Muscle of arm (tissue), 14 donors: ENCODE measurements around the gene AGFG2. TPM values are rescaled to one million over a fixed set of nuclear protein-coding genes. Genes with fewer than 3 reads are reported as not detected.
A peak's percentile ranks its signal among the peaks of the same experiment; 100 is the strongest.
"Not testable (repeated sequence)": the region's sequence is repeated elsewhere in the genome, so short reads cannot be mapped to it uniquely, and the experiment has no call there.

ENCODE experiments used
- DNase-seq: peaks from one replicate; pipeline ENCODE4 v3.0.0-alpha.2; 2013
- long read RNA-seq, 11 donors: transcript quantifications; one replicate each; lab custom pipeline, GENCODE V29; 2026
- polyA plus RNA-seq, 12 donors: library from polyadenylated mRNA; unstranded; fragments of 120-200 nt; gene quantifications; one replicate each; pipeline ENCODE4 v1.2.1, GENCODE V29; 2013; ENCODE audit not compliant: insufficient read length in 12 of 12

AGFG2 gene, protein sequence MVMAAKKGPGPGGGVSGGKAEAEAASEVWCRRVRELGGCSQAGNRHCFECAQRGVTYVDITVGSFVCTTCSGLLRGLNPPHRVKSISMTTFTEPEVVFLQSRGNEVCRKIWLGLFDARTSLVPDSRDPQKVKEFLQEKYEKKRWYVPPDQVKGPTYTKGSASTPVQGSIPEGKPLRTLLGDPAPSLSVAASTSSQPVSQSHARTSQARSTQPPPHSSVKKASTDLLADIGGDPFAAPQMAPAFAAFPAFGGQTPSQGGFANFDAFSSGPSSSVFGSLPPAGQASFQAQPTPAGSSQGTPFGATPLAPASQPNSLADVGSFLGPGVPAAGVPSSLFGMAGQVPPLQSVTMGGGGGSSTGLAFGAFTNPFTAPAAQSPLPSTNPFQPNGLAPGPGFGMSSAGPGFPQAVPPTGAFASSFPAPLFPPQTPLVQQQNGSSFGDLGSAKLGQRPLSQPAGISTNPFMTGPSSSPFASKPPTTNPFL
- 10 to 100 TPM in 6 of 12 donors, 1 to 10 TPM in 5, not detected in 1; 7.8 to 16.8 (median 10.1) TPM for polyA plus RNA-seq
- long read RNA-seq, donor 1, partial matches to known transcripts: 13 of 13 reads
- long read RNA-seq, donor 1, other reads (novel, unspliced or antisense): 0 of 13 reads
- long read RNA-seq, donor 2: 0 reads
- long read RNA-seq, donor 3, partial matches to known transcripts: 0 of 1 reads
- long read RNA-seq, donor 3, other reads (novel, unspliced or antisense): 0 of 1 reads
- long read RNA-seq, donor 4: 0 reads
- long read RNA-seq, donor 5: 0 reads
- long read RNA-seq, donor 6: 0 reads
- long read RNA-seq, donor 7, full-length matches to known transcripts: 1 of 1 reads
- long read RNA-seq, donor 7, partial matches to known transcripts: 0 of 1 reads
- long read RNA-seq, donor 7, other reads (novel, unspliced or antisense): 0 of 1 reads
- long read RNA-seq, donor 8: 0 reads
- long read RNA-seq, donor 9, full-length matches to known transcripts: 1 of 1 reads
- long read RNA-seq, donor 9, partial matches to known transcripts: 0 of 1 reads
- long read RNA-seq, donor 9, other reads (novel, unspliced or antisense): 0 of 1 reads
- long read RNA-seq, donor 10: 0 reads
- long read RNA-seq, donor 11: 0 reads

DNA sequence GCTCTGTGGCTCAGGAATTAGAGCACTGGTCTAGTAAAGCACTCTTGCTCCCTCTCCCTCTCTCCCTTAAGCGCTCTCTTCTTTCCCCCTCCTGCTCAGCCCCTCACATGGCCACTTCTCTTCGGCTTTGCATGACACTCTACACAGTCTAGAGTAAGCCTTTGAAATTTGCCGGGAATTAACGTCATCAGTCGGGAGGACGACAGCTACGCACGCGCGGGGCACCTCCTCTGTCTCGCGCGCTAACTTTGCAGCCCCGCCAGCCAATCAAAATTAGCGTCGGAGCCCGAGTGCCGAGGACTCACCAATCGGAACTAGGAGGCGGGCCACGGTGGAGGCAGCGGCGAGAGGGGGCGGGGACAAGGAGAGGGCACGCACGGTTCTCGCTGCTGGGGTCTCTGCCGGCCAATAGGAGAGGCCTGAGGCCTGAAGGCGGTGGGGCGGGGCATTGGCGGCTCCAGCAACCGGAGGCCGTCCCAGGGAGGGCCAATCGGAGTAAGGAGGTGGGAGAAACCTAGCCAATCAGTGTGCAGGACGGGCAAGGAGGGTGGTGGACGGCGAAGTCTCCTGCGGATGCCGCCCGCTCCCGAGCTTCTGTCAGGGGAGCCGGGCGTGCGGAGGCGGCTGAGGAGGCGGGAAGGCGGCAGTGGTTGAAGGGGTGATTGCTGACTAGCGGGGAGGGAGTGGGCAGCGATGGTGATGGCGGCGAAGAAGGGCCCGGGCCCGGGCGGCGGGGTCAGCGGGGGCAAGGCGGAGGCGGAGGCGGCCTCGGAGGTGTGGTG is at the start of gene AGFG2:
Gene AGFG2, plus strand, starts transcription at position 550 of the 782 bp plus-strand sequence. Its CDS starts 144 bp downstream, at position 694.
- DNase-seq: peak; percentile 100

DNA sequence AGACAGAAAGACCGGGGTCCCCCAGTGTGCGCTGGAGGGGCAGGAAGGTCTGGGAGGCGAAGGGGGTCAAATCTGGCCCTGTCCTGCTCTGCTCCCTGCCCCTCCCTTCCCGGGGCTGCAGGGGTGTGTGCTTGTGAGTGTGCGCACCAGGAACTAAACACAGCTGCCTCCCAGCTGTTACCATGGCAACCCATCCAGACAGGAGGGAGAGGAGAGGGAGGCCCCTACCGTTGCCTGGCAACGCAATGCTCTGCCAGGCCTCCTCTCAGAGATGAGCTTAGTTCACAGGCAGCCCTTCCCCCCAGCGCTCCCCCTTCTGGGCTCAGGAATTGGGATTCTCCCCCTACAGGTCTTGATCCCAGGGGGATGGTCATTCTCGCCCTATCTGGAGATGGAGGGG is 49.2 kb upstream of the AGFG2 start:
- peak; percentile 91 for DNase-seq

DNA sequence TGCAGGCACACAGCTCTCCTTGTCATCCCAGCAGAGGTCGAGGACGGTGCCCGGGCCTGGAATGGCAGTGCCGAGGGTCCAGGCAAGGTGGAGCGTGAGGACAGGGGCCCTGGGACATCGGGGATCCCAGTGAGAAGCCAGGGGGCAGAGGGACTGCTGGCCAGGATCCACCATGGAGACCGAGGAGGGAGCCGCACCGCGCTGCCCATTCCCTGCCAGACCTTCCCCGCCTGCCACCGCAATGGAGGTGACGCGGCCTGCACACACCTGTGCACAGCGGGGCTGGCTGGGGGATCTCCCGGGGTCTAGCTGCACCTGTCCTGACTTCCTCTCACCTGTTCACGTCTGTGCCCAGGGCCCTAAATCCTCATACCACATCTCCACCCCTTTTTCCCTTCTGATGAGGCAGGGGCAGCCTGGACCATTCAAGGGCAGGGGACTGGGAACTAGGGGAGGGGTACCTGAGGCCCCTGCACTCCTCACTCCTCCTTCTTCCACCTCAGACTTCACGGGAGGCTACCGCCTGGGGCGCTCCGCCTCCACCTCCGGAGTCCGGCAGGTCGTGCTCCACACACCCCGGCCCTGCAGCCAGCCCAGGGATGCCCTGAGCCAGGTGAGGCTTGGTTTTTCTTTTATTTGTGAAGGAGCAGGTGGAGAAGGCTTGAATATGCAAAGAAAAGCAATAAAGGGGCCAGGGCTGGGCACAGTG is 48.4 kb upstream of the AGFG2 start:
- no peak for DNase-seq

DNA sequence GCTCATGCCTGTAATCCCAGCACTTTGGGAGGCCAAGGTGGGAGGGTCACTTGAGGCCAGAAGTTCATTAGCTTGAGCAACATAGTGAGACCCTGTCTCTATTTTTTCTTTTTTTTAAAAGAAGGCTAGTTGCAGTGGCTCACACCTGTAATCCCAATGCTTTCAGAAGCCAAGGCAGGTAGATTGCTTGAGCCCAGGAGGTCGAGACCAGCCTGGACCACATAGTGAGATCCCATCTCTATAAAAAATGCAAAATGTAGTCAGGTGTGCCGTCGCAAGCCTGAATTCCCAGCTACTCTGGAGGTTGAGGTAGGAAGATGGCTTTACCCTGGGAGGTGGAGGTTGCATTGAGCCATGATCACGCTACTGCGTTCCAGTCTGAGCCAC is 47.8 kb upstream of the AGFG2 start:
- DNase-seq: no peak

DNA sequence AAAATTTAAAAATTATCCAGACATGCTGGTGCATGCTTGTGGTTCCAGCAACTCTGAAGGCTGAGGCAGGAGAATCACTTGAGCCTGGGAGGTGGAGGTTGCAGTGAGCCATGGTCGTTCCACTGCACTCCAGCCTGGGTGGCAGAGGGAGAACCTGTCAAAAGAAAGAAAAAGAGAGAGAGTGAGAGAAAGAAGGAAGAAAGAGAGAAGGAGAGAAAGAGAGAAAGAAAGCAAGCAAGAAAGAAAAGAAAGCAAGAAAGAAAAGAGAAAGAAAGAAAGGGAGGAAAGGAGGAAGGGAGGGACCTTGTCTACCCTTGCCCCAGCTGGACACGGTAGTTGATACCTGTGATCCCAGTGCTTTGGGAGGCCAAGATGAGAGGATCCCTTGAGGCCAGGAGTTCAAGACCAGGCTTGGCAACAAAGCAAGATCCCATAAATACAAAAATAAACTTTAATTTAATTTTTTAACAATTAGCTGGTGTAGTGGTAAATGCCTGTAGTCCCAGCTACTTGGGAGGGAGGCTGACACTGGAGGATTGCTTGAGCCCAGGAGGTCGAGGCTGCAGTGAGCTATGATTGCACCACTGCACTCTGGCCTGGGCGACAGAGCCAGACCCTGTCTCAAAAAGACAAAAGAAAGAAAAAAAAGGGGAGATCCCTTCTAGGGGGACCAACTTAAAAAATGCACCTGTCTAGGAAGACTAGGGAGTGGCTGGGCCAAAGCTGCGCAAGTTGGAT is 46.1 kb upstream of the AGFG2 start:
- DNase-seq: no peak

- no peak for DNase-seq
Measured at GRCh38 chr7:100493476-100494264, 45.3 kb upstream of the AGFG2 start.

DNA sequence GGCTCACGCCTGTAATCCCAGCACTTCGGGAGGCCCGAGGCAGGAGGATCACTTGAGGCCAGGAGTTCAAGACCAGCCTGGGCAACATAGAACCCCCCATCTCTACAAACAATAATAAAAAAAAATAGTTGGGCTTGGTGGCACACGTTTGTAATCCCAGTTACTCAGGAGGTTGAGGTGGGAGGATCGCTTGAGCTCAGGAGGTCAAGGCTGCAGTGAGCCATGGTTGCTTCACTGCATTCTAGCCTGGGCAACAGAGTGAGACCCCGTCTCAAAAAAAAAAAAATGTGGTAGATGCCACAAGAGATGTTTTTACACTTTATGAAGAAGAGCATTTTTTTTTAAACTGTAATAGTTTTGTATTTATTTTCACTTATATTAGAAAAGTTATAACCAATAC is 42.5 kb upstream of the AGFG2 start:
- DNase-seq: no peak

DNA sequence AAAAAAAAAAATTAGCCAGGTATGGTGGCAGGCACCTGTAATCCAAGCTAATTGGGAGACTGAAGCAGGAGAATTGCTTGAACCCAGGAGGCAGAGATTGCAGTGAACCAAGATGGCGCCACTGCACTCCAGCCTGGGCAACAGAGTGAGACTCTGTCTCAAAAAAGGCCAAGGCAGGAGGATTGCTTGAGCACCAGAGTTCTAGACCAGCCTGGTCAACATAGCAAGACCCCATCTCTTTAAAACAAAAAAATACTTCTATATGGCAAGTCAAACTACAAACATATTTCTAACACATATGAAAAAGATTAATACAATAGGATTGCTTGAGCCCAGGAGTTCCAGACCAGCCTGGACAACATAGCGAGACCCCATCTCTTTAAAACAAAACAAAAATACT is 38.3 kb upstream of the AGFG2 start:
- DNase-seq: not testable (repeated sequence)

DNA sequence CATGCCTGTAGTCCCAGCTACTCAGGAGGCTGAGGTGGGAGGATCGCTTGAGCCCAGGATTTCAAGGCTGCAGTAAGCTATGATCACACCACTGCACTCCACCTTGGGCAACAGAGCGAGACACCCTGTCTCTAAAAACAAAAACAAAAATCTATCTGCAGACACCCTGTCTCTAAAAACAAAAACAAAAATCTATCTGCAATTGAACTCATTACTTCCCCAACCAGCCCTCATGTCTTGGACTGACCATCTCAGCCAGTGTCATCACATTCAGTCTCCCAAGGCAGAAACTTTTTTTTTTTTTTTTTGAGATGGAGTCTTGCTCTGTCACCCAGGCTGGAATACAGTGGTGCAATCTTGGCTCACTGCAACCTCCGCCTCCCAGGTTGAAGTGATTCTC is 35.0 kb upstream of the AGFG2 start:
- DNase-seq: not testable (repeated sequence)

- DNase-seq: no peak
Measured at GRCh38 chr7:100504887-100505611, 34.0 kb upstream of the AGFG2 start.

DNA sequence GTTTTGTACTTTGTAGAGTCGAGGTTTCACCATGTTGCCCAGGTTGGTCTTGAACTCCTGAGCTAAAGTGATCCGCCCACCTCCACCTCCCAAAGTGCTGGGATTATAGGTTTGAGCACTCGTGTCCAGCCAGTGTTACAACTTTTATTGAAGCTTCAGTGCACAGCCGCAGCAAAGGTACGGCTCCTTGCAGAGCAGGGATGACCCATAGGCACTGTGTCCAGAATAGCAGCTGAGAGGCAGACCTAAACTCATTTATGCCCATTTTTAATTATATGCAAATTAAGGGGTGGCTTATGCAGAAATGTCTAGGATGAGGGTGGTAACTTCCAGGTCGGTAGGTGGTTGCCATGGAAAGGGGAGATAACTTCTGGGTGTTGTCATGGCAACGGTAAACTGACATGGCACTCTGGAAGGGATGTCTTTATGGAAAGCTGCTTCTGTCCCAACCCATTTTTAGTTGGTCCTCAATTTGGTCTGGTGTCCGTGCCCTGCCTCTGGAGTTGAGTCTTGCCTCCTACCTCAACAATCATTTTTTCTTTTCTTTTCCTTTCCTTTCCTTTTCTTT is 32.6 kb upstream of the AGFG2 start:
- no peak for DNase-seq

GRCh38 chr7:100509231-100509630 is 29.8 kb upstream of the AGFG2 start:
- DNase-seq: no peak

GRCh38 chr7:100510437-100511239 is 28.4 kb upstream of the AGFG2 start:
- DNase-seq: no peak

DNA sequence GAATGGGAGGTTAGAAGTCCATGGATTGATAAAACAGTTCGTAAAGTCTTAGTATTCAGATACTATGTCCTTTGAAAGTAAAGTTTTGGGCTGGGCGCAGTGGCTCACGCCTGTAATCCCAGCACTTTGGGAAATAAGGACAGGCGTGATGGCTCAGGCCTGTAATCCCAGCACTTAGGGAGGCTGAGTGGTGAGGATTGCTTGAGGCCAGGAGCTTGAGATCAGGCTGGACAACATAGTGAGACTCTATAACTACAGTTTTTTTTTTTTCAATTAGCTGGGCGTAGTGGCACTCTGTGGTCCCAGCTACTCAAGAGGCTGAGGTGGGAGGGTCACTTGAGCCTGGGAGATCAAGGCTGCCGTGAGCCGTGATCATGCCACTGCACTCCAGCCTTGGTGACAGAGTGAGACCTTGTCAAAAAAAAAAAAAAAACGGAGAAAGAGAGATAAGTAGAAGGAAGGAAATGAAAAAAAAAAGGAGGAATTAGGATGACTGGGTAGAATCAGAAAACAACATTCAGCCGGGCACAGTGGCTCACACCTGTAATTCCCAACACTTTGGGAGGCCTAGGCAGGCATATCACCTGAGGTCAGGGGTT is 25.7 kb upstream of the AGFG2 start:
- DNase-seq: no peak

GRCh38 chr7:100515072-100515532 is 23.9 kb upstream of the AGFG2 start:
- peak; percentile 45 for DNase-seq

DNA sequence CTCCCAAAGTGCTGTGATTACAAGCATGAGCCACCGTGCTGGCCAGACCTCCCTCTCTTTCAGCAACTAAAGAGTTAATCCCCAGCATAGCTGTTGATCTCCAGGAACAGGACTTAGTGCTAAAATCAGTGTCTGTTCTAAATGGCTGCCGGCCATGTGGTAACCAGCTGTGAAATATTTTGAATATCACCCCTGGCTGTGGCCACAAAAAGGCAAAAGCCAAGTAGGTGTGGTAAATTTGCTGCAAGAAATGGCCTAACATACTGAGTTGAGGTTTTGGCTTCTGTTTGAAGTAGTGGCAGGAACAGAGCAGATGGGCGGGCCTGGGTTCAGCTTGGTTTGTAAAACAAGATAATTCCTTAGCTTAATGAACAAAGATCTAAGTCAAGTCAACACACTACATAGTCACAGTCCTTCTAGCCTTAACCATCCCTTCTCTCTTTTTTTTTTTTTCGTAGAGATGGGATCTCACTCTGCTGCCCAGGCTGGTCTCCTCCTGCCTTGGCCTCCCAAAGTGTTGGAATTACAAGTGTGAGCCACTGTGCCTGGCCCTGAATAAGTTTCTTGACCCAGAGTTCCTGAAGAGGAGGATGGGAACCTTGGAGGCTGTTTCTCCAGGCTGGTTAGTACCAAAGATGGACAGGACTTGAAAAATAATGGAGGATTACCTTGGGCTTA is 22.7 kb upstream of the AGFG2 start:
- peak; percentile 46 for DNase-seq
